Measurements from ENCODE around the gene SORCS2. TPM values are rescaled to one million over a fixed set of nuclear protein-coding genes. Genes with fewer than 3 reads are reported as not detected.

Gene SORCS2
- total and polyA plus RNA-seq, 2 of the 8 experiments (the other 6 are each of a cell fraction or from before 2014, with no cell fraction given) = 0.36 to 1.8 TPM

GRCh38 chr4:7632341-7632740, 440.0 kb downstream of the SORCS2 start:
- Histone ChIP-seq H3K23me2 (ENCODE audit: low read depth, low read length) (no peaks in the 10 kb centered on the region), H3K9me3 (ENCODE audit: insufficient read depth in 2 of 2, low read depth in 1 of 2, low read length in 1 of 2) (peaks cover 5 to 8% of the 10 kb centered on the region in 2 experiments; a peak in 3 of 4 replicates), H4K20me1 (replicated peaks in 1 of 2; ENCODE audit: control insufficient read depth in 1 of 2, insufficient read depth in 2 of 2, low read length in 2 of 2) (no peaks in the 10 kb centered on the region), H2BK5ac (ENCODE audit: low read depth, low read length) (no peak overlapping the region), H3K56ac (replicated peaks; ENCODE audit: insufficient read length, low read depth, low read length) (no peak overlapping the region), H2AK5ac (ENCODE audit: low read depth, low read length) (no peak overlapping the region), H3K14ac (ENCODE audit: insufficient read length) (no peak overlapping the region), H3K27ac (ENCODE audit: low read depth, low read length) (no peak overlapping the region), H3K27me3 (replicated peaks in 1 of 4; ENCODE audit: control insufficient read depth in 3 of 4, extremely low read depth in 1 of 4, insufficient read depth in 3 of 4, low read length in 3 of 4) (no peaks in the 10 kb centered on the region), H3K4me2 (ENCODE audit: insufficient read depth in 1 of 2, low read depth in 2 of 2, low read length in 2 of 2) (no peak overlapping the region), H2BK12ac (ENCODE audit: low read depth, low read length) (no peak overlapping the region), H3K79me1 (ENCODE audit: low read depth, low read length) (no peaks in the 10 kb centered on the region), H2BK120ac (replicated peaks; ENCODE audit: low read depth, low read length) (no peak overlapping the region), H3K9ac (replicated peaks in 1 of 4; ENCODE audit: extremely low read depth in 1 of 4, low read depth in 3 of 4, low read length in 3 of 4) (no peak overlapping the region), H3K23ac (ENCODE audit: insufficient read length) (no peak overlapping the region), H3K36me3 (ENCODE audit: control insufficient read depth in 2 of 4, insufficient read depth in 4 of 4, low read length in 3 of 4) (no peaks in the 10 kb centered on the region), H3K18ac (ENCODE audit: extremely low read depth, low read length) (no peak overlapping the region), H2AFZ (ENCODE audit: low read length) (no peak overlapping the region), H3K4ac (replicated peaks; ENCODE audit: insufficient read length, low read depth, low read length) (no peak overlapping the region), H4K91ac (replicated peaks; ENCODE audit: insufficient read length, low read length) (no peak overlapping the region), H3K79me2 (ENCODE audit: control insufficient read depth in 1 of 2, insufficient read depth in 2 of 2, low read length in 2 of 2) (no peaks in the 10 kb centered on the region), H4K8ac (ENCODE audit: extremely low read depth, insufficient read depth, low read length) (no peak overlapping the region), H2BK20ac (ENCODE audit: low read length) (no peak overlapping the region), H3K4me1 (replicated peaks in 1 of 4; ENCODE audit: control insufficient read depth in 3 of 4, insufficient read depth in 4 of 4, low read length in 3 of 4) (peaks cover 0 to 2% (median 0%) of the 10 kb centered on the region in 4 experiments; a peak in 1 of 7 replicates), H4K5ac (ENCODE audit: insufficient read length, low read depth, low read length) (no peak overlapping the region), H3K4me3 (ENCODE audit: extremely low read depth in 1 of 4, insufficient read depth in 2 of 4, low read depth in 3 of 4, low read length in 4 of 4) (no peak overlapping the region), H2BK15ac (ENCODE audit: low read length) (no peak overlapping the region)
- DNase-seq (ENCODE audit: low read depth in 1 of 2, low spot score in 2 of 2) (no peak), FAIRE-seq (no peak)
- POLR2A ChIA-PET (ENCODE audit: partially characterized antibody) = no interaction called here
- 82% methylated on average over 12 of the region's 12 CpGs; no CpG with 5 or more reads in 1 of the 2 experiments for WGBS, 2 experiments (ENCODE audit: extremely low coverage in 1 of 2, insufficient coverage in 1 of 2, insufficient read length in 1 of 2, insufficient replicate concordance in 2 of 2, low coverage in 1 of 2, low lambda C conversion rate in 2 of 2, missing lambda C conversion rate in 1 of 2)
- CTCF ChIA-PET (ENCODE audit: partially characterized antibody) = no interaction called here
- TF ChIP-seq SP1 (IDR thresholded peaks at IDR 0.05; ENCODE audit: low read depth, low read length) (no peak), POLR2A (IDR thresholded peaks at IDR 0.05; ENCODE audit: control extremely low read depth in 1 of 2, low read depth in 2 of 2, low read length in 2 of 2) (no peak), SAP30 (IDR thresholded peaks at IDR 0.05; ENCODE audit: insufficient read depth, insufficient replicate concordance, low read length) (no peak), KDM1A (IDR thresholded peaks at IDR 0.05; ENCODE audit: borderline replicate concordance, low read length) (no peak), BRCA1 (IDR thresholded peaks at IDR 0.05; ENCODE audit: low read depth, low read length) (no peak), RAD21 (IDR thresholded peaks at IDR 0.05 in 1 of 2, conservative IDR thresholded peaks at IDR 0.05 in 1 of 2; ENCODE audit: low read depth in 2 of 2, low read length in 2 of 2) (no peak), CTCF (IDR thresholded peaks at IDR 0.05; ENCODE audit: control extremely low read depth in 1 of 3, insufficient read depth in 1 of 3, low read depth in 1 of 3, low read length in 3 of 3) (no peak), E2F6 (IDR thresholded peaks at IDR 0.05) (no peak)
